H9 (cell line): Measurements from ENCODE around the gene FGFBP3. TPM values are rescaled to one million over a fixed set of nuclear protein-coding genes. Genes with fewer than 3 reads are reported as not detected.

Source experiments
- DNase-seq: peaks from one replicate; pipeline ENCODE4 v3.0.0-alpha.2; 2017
- H2AFZ ChIP-seq: one replicate; pipeline ENCODE4 v1.6.1; 2013; ENCODE audit warnings: mild to moderate bottlenecking, low read length, control low read depth, moderate library complexity
- H2AK5ac ChIP-seq: 2 replicates; pipeline ENCODE4 v1.6.1; 2013; ENCODE audit warnings: low read length, control low read depth, mixed read lengths; ENCODE audit not compliant: insufficient read length
- H2BK120ac ChIP-seq: one replicate; pipeline ENCODE4 v1.6.1; 2013; ENCODE audit warnings: low read depth, mild to moderate bottlenecking, low read length, control low read depth, inconsistent platforms; ENCODE audit not compliant: poor library complexity, severe bottlenecking
- H2BK12ac ChIP-seq: 2 replicates; pipeline ENCODE4 v1.6.1; 2013; ENCODE audit warnings: low read length, control low read depth, mixed read lengths, low read depth; ENCODE audit not compliant: insufficient read length
- H2BK15ac ChIP-seq: 2 replicates; pipeline ENCODE4 v1.6.1; 2013; ENCODE audit warnings: low read depth, low read length, control low read depth
- H2BK20ac ChIP-seq: one replicate; pipeline ENCODE4 v1.6.1; 2013; ENCODE audit warnings: low read depth, mild to moderate bottlenecking, low read length, control low read depth, inconsistent platforms; ENCODE audit not compliant: poor library complexity, severe bottlenecking
- H2BK5ac ChIP-seq: 2 replicates; pipeline ENCODE4 v1.6.1; 2013; ENCODE audit warnings: low read length, control low read depth, mixed read lengths; ENCODE audit not compliant: insufficient read length
- H3K14ac ChIP-seq: 2 replicates; pipeline ENCODE4 v1.6.1; 2013; ENCODE audit warnings: low read length, control low read depth; ENCODE audit not compliant: insufficient read depth
- H3K18ac ChIP-seq: 2 replicates; pipeline ENCODE4 v1.6.1; 2013; ENCODE audit warnings: low read depth, mild to moderate bottlenecking, mixed read lengths, low read length, control low read depth; ENCODE audit not compliant: insufficient read length
- H3K23ac ChIP-seq: 2 replicates; pipeline ENCODE4 v1.6.1; 2013; ENCODE audit warnings: low read length, control low read depth, mixed read lengths, low read depth; ENCODE audit not compliant: insufficient read length
- H3K23me2 ChIP-seq: 2 replicates; pipeline ENCODE4 v1.6.1; 2013; ENCODE audit warnings: low read depth, mild to moderate bottlenecking, mixed read lengths, low read length, control low read depth; ENCODE audit not compliant: insufficient read length, poor library complexity, severe bottlenecking
- H3K27ac ChIP-seq: 2 replicates; pipeline ENCODE4 v1.5.1; 2013; ENCODE audit warnings: low read length, control low read depth, mixed read lengths, low read depth; ENCODE audit not compliant: insufficient read length
- H3K27me3 ChIP-seq: 2 replicates; pipeline ENCODE4 v1.6.1; 2013; ENCODE audit warnings: low read length, control low read depth, inconsistent platforms; ENCODE audit not compliant: insufficient read depth
- H3K4ac ChIP-seq: 2 replicates; pipeline ENCODE4 v1.6.1; 2013; ENCODE audit warnings: low read depth, mild to moderate bottlenecking, control low read depth, inconsistent platforms, low read length, moderate library complexity
- H3K4me1 ChIP-seq: 2 replicates; pipeline ENCODE4 v1.6.1; 2013; ENCODE audit warnings: low read length, control low read depth, inconsistent platforms; ENCODE audit not compliant: insufficient read depth
- H3K4me2 ChIP-seq: 2 replicates; pipeline ENCODE4 v1.6.1; 2013; ENCODE audit warnings: low read length, control low read depth, mixed read lengths; ENCODE audit not compliant: insufficient read length, insufficient read depth
- H3K56ac ChIP-seq: 2 replicates; pipeline ENCODE4 v1.6.1; 2013; ENCODE audit warnings: low read depth, mild to moderate bottlenecking, mixed read lengths, low read length, control low read depth; ENCODE audit not compliant: insufficient read length
- H3K79me1 ChIP-seq: 2 replicates; pipeline ENCODE4 v1.6.1; 2013; ENCODE audit warnings: low read depth, mild to moderate bottlenecking, moderate library complexity, low read length, control low read depth, inconsistent platforms; ENCODE audit not compliant: insufficient read depth, poor library complexity, severe bottlenecking
- H3K79me2 ChIP-seq: 2 replicates; pipeline ENCODE4 v1.6.1; 2013; ENCODE audit warnings: low read length, control low read depth, inconsistent platforms; ENCODE audit not compliant: insufficient read depth
- H3K9ac ChIP-seq: 2 replicates; pipeline ENCODE4 v1.6.1; 2013; ENCODE audit warnings: low read length, control low read depth, mixed read lengths; ENCODE audit not compliant: insufficient read length; ENCODE audit errors: extremely low read depth
- H3K9me3 ChIP-seq: one replicate; pipeline ENCODE4 v1.6.1; 2013; ENCODE audit warnings: low read depth, low read length, inconsistent platforms; ENCODE audit not compliant: control insufficient read depth
- H3T11ph ChIP-seq: one replicate; pipeline ENCODE4 v1.6.1; 2013; ENCODE audit warnings: mild to moderate bottlenecking, low read length, control low read depth, inconsistent platforms
- H4K20me1 ChIP-seq: one replicate; pipeline ENCODE4 v1.6.1; 2013; ENCODE audit not compliant: control insufficient read depth, insufficient read length, insufficient read depth
- H4K5ac ChIP-seq: 2 replicates; pipeline ENCODE4 v1.6.1; 2013; ENCODE audit warnings: low read depth, mild to moderate bottlenecking, mixed read lengths, low read length, control low read depth; ENCODE audit not compliant: insufficient read length
- H4K8ac ChIP-seq: replicated peaks from 2 replicates; pipeline ENCODE4 v1.6.1; 2013; ENCODE audit warnings: low read length, control low read depth, mixed read lengths, low read depth; ENCODE audit not compliant: insufficient read length
- H4K91ac ChIP-seq: 2 replicates; pipeline ENCODE4 v1.6.1; 2013; ENCODE audit warnings: low read depth, mild to moderate bottlenecking, moderate library complexity, mixed read lengths, low read length, control low read depth; ENCODE audit not compliant: insufficient read length
- H3K27ac Mint-ChIP-seq, 3 experiments: 2 replicates in 2 of 3; 3 replicates in 1 of 3; pipeline ENCODE4 v1.8.0; 2020 to 2021; ENCODE audit warnings: mixed read lengths in 3 of 3, mild to moderate bottlenecking in 1 of 3, moderate library complexity in 1 of 3
- H3K27me3 Mint-ChIP-seq: 2 replicates; pipeline ENCODE4 v1.8.0; 2021; ENCODE audit warnings: low read depth, mild to moderate bottlenecking, moderate library complexity, mixed read lengths
- H3K36me3 Mint-ChIP-seq, 3 experiments: 2 replicates in 2 of 3; 3 replicates in 1 of 3; pipeline ENCODE4 v1.8.0; 2020 to 2021; ENCODE audit warnings: low read depth in 3 of 3, mixed read lengths in 3 of 3; ENCODE audit not compliant: insufficient read depth in 1 of 3
- H3K4me1 Mint-ChIP-seq, 2 experiments: 2 replicates each; pipeline ENCODE4 v1.8.0; 2020; ENCODE audit warnings: mixed read lengths in 2 of 2
- H3K4me3 Mint-ChIP-seq, 2 experiments: 2 replicates in 1 of 2; 3 replicates in 1 of 2; pipeline ENCODE4 v1.8.0; 2020 to 2021; ENCODE audit warnings: mild to moderate bottlenecking in 2 of 2, mixed read lengths in 2 of 2, moderate library complexity in 1 of 2
- H3K9me3 Mint-ChIP-seq, 2 experiments: 2 replicates in 1 of 2; 3 replicates in 1 of 2; pipeline ENCODE4 v1.8.0; 2020; ENCODE audit warnings: mild to moderate bottlenecking in 2 of 2, mixed read lengths in 2 of 2, moderate library complexity in 1 of 2
- CTCF ChIP-seq: fragments of 200-600 bp; sonication (generic); conservative IDR thresholded peaks from 3 replicates; pipeline ENCODE4 v1.8.0; 2021; ENCODE audit warnings: antibody characterized with exemption, mild to moderate bottlenecking
- WGBS: extraction: QIAGEN DNeasy Blood & Tissue Kit; methylation state at CpG from one replicate; pipeline ENCODE4 v1.1.7; 2013; ENCODE audit warnings: missing lambda C conversion rate, low lambda C conversion rate, mixed read lengths; ENCODE audit not compliant: insufficient read length; ENCODE audit errors: extremely low coverage; 5-methylcytosine and 5-hydroxymethylcytosine counted together
- total RNA-seq: library from RNA; stranded (reverse); gene quantifications from 2 replicates; pipeline ENCODE4 v1.2.1, GENCODE V29; 2021

The FGFBP3 gene
- total RNA-seq, 1 experiment from 2014 or later: 49.3 TPM

- Mint-ChIP-seq H3K4me1 (peaks cover 29 to 34% of the 10 kb centered on the region in 2 experiments), H3K36me3 (peaks cover 3 to 42% (median 30%) of the 10 kb centered on the region in 3 experiments; a peak in 5 of 7 replicates), H3K27ac (peak overlapping the region in 1 of 3 experiments; percentile 87; a peak in 2 of 7 replicates), H3K4me3 (no peak overlapping the region), H3K27me3 (no peaks in the 10 kb centered on the region), H3K9me3 (no peaks in the 10 kb centered on the region)
- Histone ChIP-seq H2BK5ac (no peak overlapping the region), H2AK5ac (no peak overlapping the region), H3K27ac (peak overlapping the region; percentile 15), H3K18ac (no peak overlapping the region), H3K14ac (no peak overlapping the region), H4K20me1 (no peaks in the 10 kb centered on the region), H3K79me1 (no peaks in the 10 kb centered on the region), H2BK15ac (no peak overlapping the region), H3K4me1 (peaks cover 6% of the 10 kb centered on the region; the same call in 1 of the 2 replicates), H3K23me2 (no peaks in the 10 kb centered on the region), H2BK120ac (no peak overlapping the region), H3T11ph (no peak overlapping the region), H4K8ac (no peak overlapping the region), H3K79me2 (no peaks in the 10 kb centered on the region), H3K9me3 (no peaks in the 10 kb centered on the region), H3K27me3 (no peaks in the 10 kb centered on the region), H2BK12ac (no peak overlapping the region), H3K23ac (no peak overlapping the region), H4K5ac (no peak overlapping the region), H4K91ac (no peak overlapping the region), H2AFZ (no peak overlapping the region), H3K4me2 (no peak overlapping the region), H3K9ac (no peak overlapping the region), H3K56ac (no peak overlapping the region), H2BK20ac (no peak overlapping the region), H3K4ac (no peak overlapping the region)
- WGBS: no CpG with 5 or more reads among the region's 2 CpGs
- no peak for DNase-seq
- no peak for TF ChIP-seq CTCF
These were observed 45.2 kb downstream of the FGFBP3 start for GRCh38 chr10:91864099-91864498.
